ENCODE measurements around the gene PHF21B. TPM values are rescaled to one million over a fixed set of nuclear protein-coding genes. Genes with fewer than 3 reads are reported as not detected.
"Not testable (repeated sequence)": the region's sequence is repeated elsewhere in the genome, so short reads cannot be mapped to it uniquely, and the experiment has no call there.

The PHF21B gene
- total and polyA plus RNA-seq, 2 donors, result 0.52 to 0.82 TPM

DNA sequence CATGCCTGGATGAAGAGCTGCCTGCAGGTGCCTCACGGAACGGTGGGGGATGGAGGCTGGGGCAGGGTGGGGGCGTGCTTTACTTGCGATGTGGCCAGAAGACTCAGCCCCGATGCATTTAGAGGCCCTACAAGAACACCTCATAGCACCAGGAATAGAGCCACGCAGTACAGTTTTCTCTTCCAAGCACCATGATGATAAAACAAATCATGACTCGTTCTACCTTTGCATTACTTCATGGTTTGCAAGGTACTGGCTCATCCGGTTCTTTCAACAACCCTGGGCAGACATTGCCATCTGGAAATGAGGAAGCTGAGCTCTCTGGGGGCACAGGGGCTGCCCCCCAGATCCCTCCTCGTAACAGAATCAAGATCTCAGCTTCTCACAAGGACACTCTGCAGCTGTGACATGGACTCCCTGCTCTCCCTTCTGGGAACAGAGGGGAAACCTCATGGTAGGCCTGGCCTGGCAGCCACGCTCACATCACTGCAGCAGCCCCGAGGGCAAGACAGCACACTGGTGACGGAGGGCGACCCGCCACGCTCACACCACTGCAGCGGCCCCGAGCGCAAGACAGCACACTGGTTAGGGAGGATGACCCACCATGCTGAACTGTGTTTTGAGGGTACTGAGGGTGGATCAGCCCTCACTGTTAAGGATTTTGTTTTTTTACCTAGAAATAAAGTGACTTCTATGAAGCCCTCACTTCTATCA lies 46.9 kb downstream of the PHF21B start:
- Histone ChIP-seq H3K4me3 (ENCODE audit: low read length in 2 of 2) (no peak overlapping the region), H3K27me3 (ENCODE audit: control insufficient read depth in 2 of 2, insufficient read depth in 1 of 2, low read length in 1 of 2) (no peaks in the 10 kb centered on the region), H3K27ac (ENCODE audit: low read depth in 1 of 2, low read length in 1 of 2) (no peak overlapping the region), H3K36me3 (ENCODE audit: control insufficient read depth in 2 of 2, insufficient read depth in 2 of 2, low read length in 1 of 2) (no peaks in the 10 kb centered on the region), H3K4me1 (ENCODE audit: control insufficient read depth in 2 of 2, insufficient read depth in 2 of 2, low read length in 2 of 2) (no peaks in the 10 kb centered on the region), H3K9me3 (ENCODE audit: control insufficient read depth in 2 of 2, insufficient read depth in 1 of 2, low read length in 1 of 2) (no peaks in the 10 kb centered on the region)
- WGBS, result 91% methylated on average over 18 of the region's 18 CpGs
- DNase-seq (ENCODE audit: low read depth in 6 of 9, low spot score in 9 of 9), result no peak

DNA sequence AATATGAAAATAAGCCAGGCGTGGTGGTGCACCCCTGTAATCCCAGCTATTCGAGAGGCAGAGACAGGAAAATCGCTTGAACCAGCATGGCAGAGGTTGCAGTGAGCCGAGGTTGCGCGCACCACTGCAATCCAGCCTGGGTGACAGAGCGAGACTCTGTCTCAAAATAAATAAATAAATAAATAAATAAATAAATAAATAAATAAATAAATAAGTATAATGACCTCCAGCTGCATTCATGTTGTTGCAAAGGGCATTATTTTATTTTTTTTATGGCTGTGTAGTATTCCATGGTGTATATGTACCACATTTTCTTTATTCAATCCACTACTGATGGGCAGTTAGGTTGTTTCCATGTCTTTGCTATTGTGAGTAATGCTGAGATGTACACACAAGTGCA lies 48.1 kb downstream of the PHF21B start:
- not testable (repeated sequence) for H3K4me3 ChIP-seq (ENCODE audit: low read length in 2 of 2); H3K27me3 ChIP-seq (ENCODE audit: control insufficient read depth in 2 of 2, insufficient read depth in 1 of 2, low read length in 1 of 2); H3K9me3 ChIP-seq (ENCODE audit: control insufficient read depth in 2 of 2, insufficient read depth in 1 of 2, low read length in 1 of 2); H3K36me3 ChIP-seq (ENCODE audit: control insufficient read depth in 2 of 2, insufficient read depth in 2 of 2, low read length in 1 of 2); H3K4me1 ChIP-seq (ENCODE audit: control insufficient read depth in 2 of 2, insufficient read depth in 2 of 2, low read length in 2 of 2); H3K27ac ChIP-seq (ENCODE audit: low read depth in 1 of 2, low read length in 1 of 2); DNase-seq (ENCODE audit: low read depth in 6 of 9, low spot score in 9 of 9)
- 97% methylated on average over 7 of the region's 7 CpGs for WGBS

DNA sequence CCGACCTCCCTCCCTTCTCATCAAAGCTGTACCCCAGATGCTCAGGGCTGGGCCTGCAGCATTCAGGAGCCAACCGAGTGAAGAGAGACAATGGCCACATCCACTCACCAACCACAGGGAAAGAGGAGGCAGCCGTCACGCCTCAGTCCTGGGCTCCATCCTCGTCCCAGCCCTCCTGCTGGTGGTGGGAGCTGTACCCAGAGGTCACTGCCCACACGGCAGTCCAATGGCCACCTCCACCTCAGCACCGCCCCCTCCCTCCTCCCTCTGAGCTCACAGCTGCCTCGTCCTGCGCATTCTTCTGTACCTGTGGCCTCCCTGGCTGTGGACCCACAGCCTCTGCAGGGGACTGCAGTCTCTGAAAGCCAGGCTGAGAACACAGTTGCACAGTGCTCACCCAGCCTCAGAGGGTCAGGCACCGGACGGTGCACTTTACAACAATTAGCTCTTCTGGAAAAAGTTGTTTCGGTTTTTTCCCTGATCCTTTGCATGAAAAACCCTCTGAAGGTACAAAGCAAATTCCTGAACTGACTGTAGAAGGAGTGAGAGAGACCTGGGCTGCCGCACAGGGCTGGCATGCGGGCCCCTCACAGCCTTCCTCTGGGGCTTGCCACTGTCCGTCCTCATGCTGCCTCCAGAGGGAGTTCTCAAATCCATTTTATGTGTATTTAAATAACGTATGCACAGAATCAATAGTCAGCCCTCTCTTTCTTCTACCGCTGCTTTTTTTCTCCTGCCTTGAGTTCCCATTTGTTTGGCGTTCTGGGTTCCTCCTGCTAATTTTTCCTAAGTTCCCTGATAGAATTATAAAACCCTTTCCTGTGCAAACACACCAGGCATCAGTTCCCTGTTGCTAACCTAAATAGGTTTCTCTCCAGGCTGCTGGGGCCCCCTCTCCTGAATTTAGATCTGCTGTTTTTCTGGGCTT lies 52.7 kb downstream of the PHF21B start:
- DNase-seq (ENCODE audit: low read depth in 6 of 9, low spot score in 9 of 9), result no peak
- Histone ChIP-seq H3K36me3 (ENCODE audit: control insufficient read depth in 2 of 2, insufficient read depth in 2 of 2, low read length in 1 of 2) (no peaks in the 10 kb centered on the region), H3K27ac (ENCODE audit: low read depth in 1 of 2, low read length in 1 of 2) (no peak overlapping the region), H3K27me3 (ENCODE audit: control insufficient read depth in 2 of 2, insufficient read depth in 1 of 2, low read length in 1 of 2) (peaks cover 0 to 5% of the 10 kb centered on the region in 2 donors), H3K4me3 (ENCODE audit: low read length in 2 of 2) (no peak overlapping the region), H3K4me1 (ENCODE audit: control insufficient read depth in 2 of 2, insufficient read depth in 2 of 2, low read length in 2 of 2) (no peaks in the 10 kb centered on the region), H3K9me3 (ENCODE audit: control insufficient read depth in 2 of 2, insufficient read depth in 1 of 2, low read length in 1 of 2) (no peaks in the 10 kb centered on the region)
- 81% methylated on average over 18 of the region's 18 CpGs for WGBS

DNA sequence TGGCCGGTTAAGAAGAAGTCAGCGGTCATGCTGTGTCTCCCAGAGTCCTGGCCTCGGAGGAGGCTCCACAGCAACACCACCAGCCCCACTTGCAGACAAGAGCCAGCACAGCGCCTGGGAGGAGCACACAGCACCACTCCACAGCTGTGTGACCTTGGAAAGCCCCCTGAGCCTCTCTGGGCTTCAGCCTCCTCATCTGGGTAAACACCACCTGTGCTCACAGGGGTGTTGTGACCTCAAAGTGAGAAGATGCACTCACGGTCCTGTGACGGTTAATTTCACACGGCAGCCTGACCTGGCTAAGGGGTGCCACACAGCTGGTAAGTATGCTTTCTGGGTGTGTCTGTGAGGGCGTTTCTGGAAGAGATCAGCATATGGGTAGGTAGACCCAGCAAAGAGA lies 54.7 kb downstream of the PHF21B start:
- WGBS, result 80% methylated on average over 8 of the region's 8 CpGs
- H3K27me3 ChIP-seq (ENCODE audit: control insufficient read depth in 2 of 2, insufficient read depth in 1 of 2, low read length in 1 of 2), result peaks cover 0 to 5% of the 10 kb centered on the region in 2 donors
- no peak for DNase-seq (ENCODE audit: low read depth in 6 of 9, low spot score in 9 of 9)
- H3K9me3 ChIP-seq (ENCODE audit: control insufficient read depth in 2 of 2, insufficient read depth in 1 of 2, low read length in 1 of 2), result no peaks in the 10 kb centered on the region
- H3K36me3 ChIP-seq (ENCODE audit: control insufficient read depth in 2 of 2, insufficient read depth in 2 of 2, low read length in 1 of 2), result no peaks in the 10 kb centered on the region
- H3K27ac ChIP-seq (ENCODE audit: low read depth in 1 of 2, low read length in 1 of 2), result no peak overlapping the region
- no peak overlapping the region for H3K4me3 ChIP-seq (ENCODE audit: low read length in 2 of 2)
- no peaks in the 10 kb centered on the region for H3K4me1 ChIP-seq (ENCODE audit: control insufficient read depth in 2 of 2, insufficient read depth in 2 of 2, low read length in 2 of 2)

DNA sequence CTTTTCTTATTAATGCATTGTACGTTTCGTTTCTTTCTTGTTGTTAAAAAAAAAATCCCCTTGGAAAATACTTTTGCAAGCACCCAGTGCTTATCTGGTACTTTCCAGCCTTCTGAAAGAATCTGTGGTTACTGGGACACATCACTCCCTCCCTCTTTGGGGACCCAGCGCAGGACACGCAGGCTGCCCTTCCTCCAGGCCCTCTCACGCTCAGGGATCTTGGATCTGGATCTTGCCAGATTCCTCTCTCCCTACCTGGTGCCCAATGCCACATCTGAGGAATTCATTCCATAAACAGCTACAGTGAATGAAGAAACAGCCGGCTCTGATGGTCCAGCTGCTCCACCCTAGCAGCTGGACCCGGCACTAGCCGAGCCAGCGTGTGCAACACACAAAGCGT lies 55.7 kb downstream of the PHF21B start:
- Histone ChIP-seq H3K27me3 (ENCODE audit: control insufficient read depth in 2 of 2, insufficient read depth in 1 of 2, low read length in 1 of 2) (peaks cover 0 to 5% of the 10 kb centered on the region in 2 donors), H3K4me3 (ENCODE audit: low read length in 2 of 2) (no peak overlapping the region), H3K4me1 (ENCODE audit: control insufficient read depth in 2 of 2, insufficient read depth in 2 of 2, low read length in 2 of 2) (no peaks in the 10 kb centered on the region), H3K27ac (ENCODE audit: low read depth in 1 of 2, low read length in 1 of 2) (no peak overlapping the region), H3K36me3 (ENCODE audit: control insufficient read depth in 2 of 2, insufficient read depth in 2 of 2, low read length in 1 of 2) (no peaks in the 10 kb centered on the region), H3K9me3 (ENCODE audit: control insufficient read depth in 2 of 2, insufficient read depth in 1 of 2, low read length in 1 of 2) (no peaks in the 10 kb centered on the region)
- no peak for DNase-seq (ENCODE audit: low read depth in 6 of 9, low spot score in 9 of 9)
- WGBS, result 80% methylated on average over 10 of the region's 10 CpGs

DNA sequence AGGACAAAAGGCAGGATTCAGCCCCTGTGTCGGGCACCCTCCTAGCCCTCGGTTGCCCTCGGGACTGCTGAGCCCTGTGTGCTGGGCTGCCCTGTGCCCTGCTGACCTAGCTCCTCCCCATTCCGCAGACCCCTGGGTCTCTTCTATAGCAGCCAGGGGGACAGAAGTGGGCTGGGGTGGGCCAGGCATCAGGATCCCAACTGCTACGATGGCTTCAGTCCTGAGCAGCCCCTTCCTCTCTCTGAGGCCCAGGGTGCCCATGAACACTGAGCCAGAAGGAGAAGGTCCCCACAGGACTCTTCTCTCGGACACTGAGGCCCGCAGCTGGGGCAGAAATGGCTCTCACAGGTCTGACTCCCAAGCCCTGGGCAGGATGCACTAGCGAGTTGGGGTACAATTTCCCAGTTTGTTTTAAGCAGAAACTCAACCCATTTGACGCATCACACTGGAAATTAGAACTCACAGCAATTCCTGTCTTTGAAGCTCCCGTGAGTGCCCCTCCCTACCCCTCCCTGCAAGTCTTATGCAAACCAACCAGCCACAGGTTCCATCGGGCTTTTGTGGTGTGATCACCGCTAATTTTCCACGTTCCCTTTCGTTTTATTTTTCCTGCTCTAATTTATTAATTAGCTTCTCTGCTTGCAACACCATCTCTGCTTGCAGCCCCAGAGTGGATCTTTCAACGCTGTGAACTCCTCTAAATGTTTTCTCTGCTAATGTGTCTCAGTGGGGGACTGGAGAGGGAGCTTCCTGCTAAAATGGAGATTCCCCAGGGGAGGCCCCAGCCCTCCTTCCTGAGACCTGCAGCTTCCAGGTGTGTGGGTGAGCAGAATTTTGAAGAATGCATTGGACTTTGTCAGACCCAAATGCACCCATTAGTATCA lies 56.7 kb downstream of the PHF21B start:
- Histone ChIP-seq H3K9me3 (ENCODE audit: control insufficient read depth in 2 of 2, insufficient read depth in 1 of 2, low read length in 1 of 2) (no peaks in the 10 kb centered on the region), H3K4me1 (ENCODE audit: control insufficient read depth in 2 of 2, insufficient read depth in 2 of 2, low read length in 2 of 2) (no peaks in the 10 kb centered on the region), H3K4me3 (ENCODE audit: low read length in 2 of 2) (no peak overlapping the region), H3K36me3 (ENCODE audit: control insufficient read depth in 2 of 2, insufficient read depth in 2 of 2, low read length in 1 of 2) (no peaks in the 10 kb centered on the region), H3K27me3 (ENCODE audit: control insufficient read depth in 2 of 2, insufficient read depth in 1 of 2, low read length in 1 of 2) (peaks cover 0 to 5% of the 10 kb centered on the region in 2 donors), H3K27ac (ENCODE audit: low read depth in 1 of 2, low read length in 1 of 2) (no peak overlapping the region)
- 53% methylated on average over 15 of the region's 15 CpGs for WGBS
- DNase-seq (ENCODE audit: low read depth in 6 of 9, low spot score in 9 of 9), result no peak

DNA sequence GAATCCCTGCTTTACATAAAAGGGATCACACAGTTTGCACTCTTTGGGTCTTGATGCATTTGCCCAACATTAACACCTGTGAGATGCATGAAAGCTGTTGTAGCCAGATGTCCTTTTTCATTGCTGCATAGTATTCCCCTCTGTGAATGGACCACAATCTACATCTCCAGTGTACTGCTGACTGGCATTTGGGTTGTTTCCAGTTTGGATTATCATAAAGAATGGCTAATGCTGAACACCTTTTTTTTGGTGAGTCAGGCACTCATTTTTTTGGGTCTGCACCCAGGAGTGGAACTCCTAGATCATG lies 58.3 kb downstream of the PHF21B start:
- Histone ChIP-seq H3K9me3 (ENCODE audit: control insufficient read depth in 2 of 2, insufficient read depth in 1 of 2, low read length in 1 of 2) (no peaks in the 10 kb centered on the region), H3K4me3 (ENCODE audit: low read length in 2 of 2) (no peak overlapping the region), H3K27me3 (ENCODE audit: control insufficient read depth in 2 of 2, insufficient read depth in 1 of 2, low read length in 1 of 2) (peaks cover 0 to 5% of the 10 kb centered on the region in 2 donors), H3K36me3 (ENCODE audit: control insufficient read depth in 2 of 2, insufficient read depth in 2 of 2, low read length in 1 of 2) (no peaks in the 10 kb centered on the region), H3K4me1 (ENCODE audit: control insufficient read depth in 2 of 2, insufficient read depth in 2 of 2, low read length in 2 of 2) (no peaks in the 10 kb centered on the region), H3K27ac (ENCODE audit: low read depth in 1 of 2, low read length in 1 of 2) (no peak overlapping the region)
- DNase-seq (ENCODE audit: low read depth in 6 of 9, low spot score in 9 of 9), result no peak

DNA sequence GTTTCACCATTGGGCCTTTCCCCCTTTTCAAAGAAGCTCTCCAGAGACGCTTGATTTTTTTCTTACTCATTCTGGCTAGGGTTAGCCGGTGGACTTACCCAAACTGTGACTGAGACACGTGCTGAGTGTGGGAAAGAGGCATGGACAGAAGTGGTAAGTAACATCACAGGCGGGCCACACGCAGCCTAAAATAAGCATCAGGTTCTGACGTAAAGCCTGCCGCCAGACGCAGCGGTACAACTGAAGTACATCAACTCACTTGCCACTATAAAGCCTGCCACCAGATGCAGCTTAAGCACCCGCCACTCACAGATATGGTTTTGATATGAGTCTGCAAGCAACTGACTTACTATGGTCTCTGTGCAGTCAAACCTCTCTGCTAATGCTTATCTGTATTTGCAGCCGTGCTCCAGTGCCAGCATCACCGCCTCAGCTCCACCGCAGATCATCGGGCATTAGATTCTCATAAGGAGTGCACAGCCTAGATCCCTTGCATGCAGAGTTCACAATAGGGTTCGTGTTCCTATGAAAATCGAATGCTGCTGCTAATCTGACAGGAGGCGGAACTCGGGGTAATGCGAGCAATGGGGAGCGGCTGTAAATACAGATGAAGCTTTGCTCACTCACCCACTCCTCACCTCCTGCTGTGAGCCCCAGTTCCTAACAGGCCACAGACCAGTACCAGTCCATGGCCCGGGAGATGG lies 58.8 kb downstream of the PHF21B start:
- H3K27me3 ChIP-seq (ENCODE audit: control insufficient read depth in 2 of 2, insufficient read depth in 1 of 2, low read length in 1 of 2), result peaks cover 0 to 5% of the 10 kb centered on the region in 2 donors
- 92% methylated on average over 21 of the region's 21 CpGs for WGBS
- H3K27ac ChIP-seq (ENCODE audit: low read depth in 1 of 2, low read length in 1 of 2), result no peak overlapping the region
- H3K9me3 ChIP-seq (ENCODE audit: control insufficient read depth in 2 of 2, insufficient read depth in 1 of 2, low read length in 1 of 2), result no peaks in the 10 kb centered on the region
- H3K4me1 ChIP-seq (ENCODE audit: control insufficient read depth in 2 of 2, insufficient read depth in 2 of 2, low read length in 2 of 2), result no peaks in the 10 kb centered on the region
- H3K36me3 ChIP-seq (ENCODE audit: control insufficient read depth in 2 of 2, insufficient read depth in 2 of 2, low read length in 1 of 2), result no peaks in the 10 kb centered on the region
- no peak for DNase-seq (ENCODE audit: low read depth in 6 of 9, low spot score in 9 of 9)
- no peak overlapping the region for H3K4me3 ChIP-seq (ENCODE audit: low read length in 2 of 2)

All from thymus (tissue), 11 donors.